Keratinocyte (primary cell): ENCODE data around the gene XKR8. TPM values are rescaled to one million over a fixed set of nuclear protein-coding genes. Genes with fewer than 3 reads are reported as not detected.

ENCODE experiments used
- DNase-seq: peaks from one replicate; pipeline ENCODE4 v3.0.0-alpha.2; 2011; ENCODE audit warnings: low read depth, missing footprints, low spot score
- FAIRE-seq: peaks from 2 replicates; lab custom pipeline; 2011; peaks lifted over from hg19 to GRCh38; lab: Jason Lieb, UNC
- H2AFZ ChIP-seq: 2 replicates; pipeline ENCODE4 v1.6.0; 2012; ENCODE audit warnings: low read length, control low read depth, inconsistent platforms; ENCODE audit not compliant: control insufficient read depth
- H3K27ac ChIP-seq: 2 replicates; pipeline ENCODE4 v1.5.1; 2011; ENCODE audit warnings: low read length; ENCODE audit not compliant: control insufficient read depth, insufficient read depth
- H3K27me3 ChIP-seq: 3 replicates; pipeline ENCODE4 v1.6.0; 2011; ENCODE audit warnings: low read length; ENCODE audit not compliant: control insufficient read depth, insufficient read depth; ENCODE audit errors: extremely low read depth
- H3K36me3 ChIP-seq, 2 experiments: 2 replicates in 1 of 2; 3 replicates in 1 of 2; pipeline ENCODE4 v1.5.1; 2011; ENCODE audit warnings: low read length in 2 of 2, mild to moderate bottlenecking in 1 of 2; ENCODE audit not compliant: control insufficient read depth in 2 of 2, insufficient read depth in 2 of 2; ENCODE audit errors: extremely low read depth in 1 of 2
- H3K4me1 ChIP-seq: 3 replicates; pipeline ENCODE4 v1.5.1; 2011; ENCODE audit warnings: low read length; ENCODE audit not compliant: control insufficient read depth, insufficient read depth; ENCODE audit errors: extremely low read depth
- H3K4me2 ChIP-seq: 3 replicates; pipeline ENCODE4 v1.6.0; 2011; ENCODE audit warnings: low read depth, low read length; ENCODE audit not compliant: control insufficient read depth, insufficient read depth; ENCODE audit errors: extremely low read depth
- H3K4me3 ChIP-seq, 3 experiments: fragments of 200-600 bp in 1 of 3; sonication (generic) in 1 of 3; 2 replicates in 2 of 3; 3 replicates in 1 of 3; pipeline ENCODE4 v1.5.1; 2011 to 2016; ENCODE audit warnings: low read length in 3 of 3, mild to moderate bottlenecking in 3 of 3, control low read depth in 2 of 3, inconsistent platforms in 1 of 3, low read depth in 1 of 3, mixed read lengths in 1 of 3, mixed run types in 1 of 3, moderate library complexity in 1 of 3; ENCODE audit not compliant: control insufficient read depth in 2 of 3, insufficient read depth in 2 of 3; ENCODE audit errors: extremely low read depth in 1 of 3
- H3K79me2 ChIP-seq: 2 replicates; pipeline ENCODE4 v1.6.0; 2012; ENCODE audit warnings: low read length; ENCODE audit not compliant: control insufficient read depth, insufficient read depth
- H3K9ac ChIP-seq: 3 replicates; pipeline ENCODE4 v1.6.0; 2011; ENCODE audit warnings: low read length; ENCODE audit not compliant: control insufficient read depth, insufficient read depth; ENCODE audit errors: extremely low read depth
- H3K9me1 ChIP-seq: 3 replicates; pipeline ENCODE4 v1.6.0; 2011; ENCODE audit warnings: low read length; ENCODE audit not compliant: control insufficient read depth, insufficient read depth; ENCODE audit errors: extremely low read depth
- H3K9me3 ChIP-seq: 2 replicates; pipeline ENCODE4 v1.5.1; 2012; ENCODE audit warnings: low read depth, low read length; ENCODE audit not compliant: control insufficient read depth
- H4K20me1 ChIP-seq: 3 replicates; pipeline ENCODE4 v1.6.0; 2011; ENCODE audit warnings: low read length; ENCODE audit not compliant: control insufficient read depth, insufficient read depth; ENCODE audit errors: extremely low read depth
- EZH2 ChIP-seq: IDR thresholded peaks from one replicate; pipeline ENCODE4 v1.6.1; 2012; ENCODE audit warnings: inconsistent platforms, mild to moderate bottlenecking, low read length, moderate library complexity
- dilution Hi-C: fragments of 300-500 bp; cut with MboI; formaldehyde crosslinking; loops from one replicate; pipeline ENCODE4 v1.7.0; 2020; ENCODE audit warnings: low sequenced_read_pairs; ENCODE audit not compliant: extremely low pct_ligation_motif_present
- polyA plus RNA-seq, 5 experiments: library from polyadenylated mRNA; depleted of rRNA in 3 of 5; stranded (reverse) in 3 of 5; stranded (forward) in 1 of 5; unstranded in 1 of 5; fragments of >200 nt; gene quantifications; 1 replicate in 1 of 5; 2 replicates in 3 of 5; 3 replicates in 1 of 5; pipeline versions ENCODE4 v1.2.1 to v1.2.3, GENCODE V29; 2011 to 2012; ENCODE audit warnings: missing spikeins in 2 of 5, low read depth in 1 of 5, low replicate concordance in 1 of 5
- TF ChIP-seq, protein P1 (sequence below), 3 experiments: IDR thresholded peaks in 1 of 3; conservative IDR thresholded peaks in 1 of 3; optimal IDR thresholded peaks in 1 of 3; 2 replicates in 2 of 3; 3 replicates in 1 of 3; pipeline versions ENCODE3 to v1.5.1; 2011; ENCODE audit warnings: low read length in 3 of 3, mild to moderate bottlenecking in 3 of 3, moderate library complexity in 2 of 3, control low read depth in 1 of 3, inconsistent platforms in 1 of 3; ENCODE audit not compliant: insufficient read depth in 2 of 3; ENCODE audit errors: extremely low read depth in 1 of 3

Gene XKR8
- polyA plus RNA-seq, 1 donor (not counting 4 experiments of a cell fraction or from before 2014, with no cell fraction given), result 3.2 TPM

DNA sequence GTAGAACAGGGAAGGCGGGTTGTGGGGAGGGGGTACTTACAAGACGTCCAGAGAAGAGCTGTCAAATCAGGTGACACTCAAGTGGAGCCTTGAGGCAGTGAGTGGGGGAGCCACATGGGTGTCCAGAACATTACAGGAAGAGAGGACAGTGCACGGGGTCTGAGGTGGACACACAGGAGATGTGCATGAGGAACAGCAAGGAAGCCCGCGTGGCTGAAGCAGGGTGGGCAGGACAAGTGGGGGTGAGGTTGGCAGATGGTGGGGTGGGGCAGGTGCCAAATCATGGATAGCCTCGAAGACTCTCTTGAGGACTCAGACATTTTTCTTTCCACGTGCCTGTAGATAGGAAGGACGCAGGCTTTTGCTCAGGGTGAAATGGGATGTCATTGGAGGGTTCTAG lies 24.1 kb upstream of the XKR8 start:
- Histone ChIP-seq H3K9me1 (no peaks in the 10 kb centered on the region), H3K9me3 (no peaks in the 10 kb centered on the region), H3K27me3 (peaks cover 10% of the 10 kb centered on the region), H3K27ac (no peak overlapping the region), H4K20me1 (no peaks in the 10 kb centered on the region), H3K9ac (no peak overlapping the region), H3K36me3 (no peaks in the 10 kb centered on the region), H3K79me2 (no peaks in the 10 kb centered on the region), H2AFZ (no peak overlapping the region), H3K4me1 (peaks cover 13% of the 10 kb centered on the region), H3K4me2 (peak overlapping the region; percentile 97), H3K4me3 (peak overlapping the region in 1 of 3 experiments; percentile 72)
- dilution Hi-C loops, result no loop called here
- FAIRE-seq, result no peak
- TF ChIP-seq EZH2, result no peak
- TF ChIP-seq, protein P1, sequence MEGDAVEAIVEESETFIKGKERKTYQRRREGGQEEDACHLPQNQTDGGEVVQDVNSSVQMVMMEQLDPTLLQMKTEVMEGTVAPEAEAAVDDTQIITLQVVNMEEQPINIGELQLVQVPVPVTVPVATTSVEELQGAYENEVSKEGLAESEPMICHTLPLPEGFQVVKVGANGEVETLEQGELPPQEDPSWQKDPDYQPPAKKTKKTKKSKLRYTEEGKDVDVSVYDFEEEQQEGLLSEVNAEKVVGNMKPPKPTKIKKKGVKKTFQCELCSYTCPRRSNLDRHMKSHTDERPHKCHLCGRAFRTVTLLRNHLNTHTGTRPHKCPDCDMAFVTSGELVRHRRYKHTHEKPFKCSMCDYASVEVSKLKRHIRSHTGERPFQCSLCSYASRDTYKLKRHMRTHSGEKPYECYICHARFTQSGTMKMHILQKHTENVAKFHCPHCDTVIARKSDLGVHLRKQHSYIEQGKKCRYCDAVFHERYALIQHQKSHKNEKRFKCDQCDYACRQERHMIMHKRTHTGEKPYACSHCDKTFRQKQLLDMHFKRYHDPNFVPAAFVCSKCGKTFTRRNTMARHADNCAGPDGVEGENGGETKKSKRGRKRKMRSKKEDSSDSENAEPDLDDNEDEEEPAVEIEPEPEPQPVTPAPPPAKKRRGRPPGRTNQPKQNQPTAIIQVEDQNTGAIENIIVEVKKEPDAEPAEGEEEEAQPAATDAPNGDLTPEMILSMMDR (optimal IDR thresholded peaks at IDR 0.05 in 1 of 3, IDR thresholded peaks at IDR 0.05 in 1 of 3, conservative IDR thresholded peaks at IDR 0.05 in 1 of 3; ENCODE audit: extremely low read depth in 1 of 3, insufficient read depth in 2 of 3, low read length in 3 of 3), result no peak
- DNase-seq, result no peak

DNA sequence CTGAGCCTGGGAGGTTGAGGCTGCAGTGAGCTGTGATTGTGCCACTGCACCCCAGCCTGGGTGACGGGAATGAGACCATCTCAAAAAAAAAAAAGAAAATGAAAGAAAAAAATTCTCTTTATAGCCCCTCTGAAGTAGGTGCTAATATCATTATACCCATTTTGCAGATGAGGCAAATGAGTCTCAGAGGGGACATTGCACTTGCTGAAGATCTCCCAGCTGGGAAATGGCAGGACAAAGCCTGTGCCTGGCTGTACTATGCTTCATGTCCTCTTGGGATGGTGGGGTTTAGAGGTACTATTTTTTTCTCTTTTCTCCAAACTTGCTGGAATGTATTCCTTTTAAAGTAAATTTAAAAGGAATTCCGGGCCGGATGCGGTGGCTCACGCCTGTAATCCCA lies 23.4 kb upstream of the XKR8 start:
- H4K20me1 ChIP-seq, result no peaks in the 10 kb centered on the region
- H3K27ac ChIP-seq, result no peak overlapping the region
- TF ChIP-seq, protein P1 (optimal IDR thresholded peaks at IDR 0.05 in 1 of 3, IDR thresholded peaks at IDR 0.05 in 1 of 3, conservative IDR thresholded peaks at IDR 0.05 in 1 of 3; ENCODE audit: extremely low read depth in 1 of 3, insufficient read depth in 2 of 3, low read length in 3 of 3), result no peak
- no peak for TF ChIP-seq EZH2
- H3K9ac ChIP-seq, result no peak overlapping the region
- H3K4me3 ChIP-seq, result no peak overlapping the region
- dilution Hi-C loops, result no loop called here
- H3K9me1 ChIP-seq, result no peaks in the 10 kb centered on the region
- FAIRE-seq (no peak), DNase-seq (no peak)
- no peaks in the 10 kb centered on the region for H3K9me3 ChIP-seq
- no peaks in the 10 kb centered on the region for H3K79me2 ChIP-seq
- no peak overlapping the region for H3K4me2 ChIP-seq
- peaks cover 10% of the 10 kb centered on the region for H3K27me3 ChIP-seq
- H3K4me1 ChIP-seq, result peaks cover 13% of the 10 kb centered on the region
- H3K36me3 ChIP-seq, result no peaks in the 10 kb centered on the region
- H2AFZ ChIP-seq, result no peak overlapping the region
